GM12878 (cell line): ENCODE data around the gene MAGEB18. TPM values are rescaled to one million over a fixed set of nuclear protein-coding genes. Genes with fewer than 3 reads are reported as not detected.

Source experiments
- ATAC-seq: fragments of 200-7000 bp; cut with Tn5 transposase; 3 replicates; pipeline ENCODE4 v1.9.1; 2020; ENCODE audit warnings: mild to moderate bottlenecking, moderate library complexity
- BruUV-seq: library from RNA; stranded (reverse); fragments of 400-500 nt; replicated peaks from 2 replicates; lab custom pipeline; 2021; lab: Mats Ljungman, UMichigan
- CTCF ChIA-PET: fragments of 300-600 bp; sonication (Branson Sonifier 250); formaldehyde crosslinking; extraction: SDS; loops from one replicate; lab custom pipeline; 2021; ENCODE audit warnings: inconsistent platforms; lab: Yijun Ruan, JAX
- POLR2A ChIA-PET: fragments of 350-600 bp; formaldehyde crosslinking; extraction: SDS; loops from one replicate; lab custom pipeline; 2021; ENCODE audit warnings: inconsistent platforms; lab: Charles Lee
- RAD21 ChIA-PET: fragments of 300-600 bp; sonication (Branson Sonifier 250); formaldehyde crosslinking; loops from one replicate; lab custom pipeline; 2023; ENCODE audit warnings: antibody characterized with exemption; ENCODE audit not compliant: unreplicated experiment; lab: Charles Lee
- SMC1A ChIA-PET: fragments of 300-600 bp; sonication (Branson Sonifier 250); formaldehyde crosslinking; loops from one replicate; lab custom pipeline; 2023; ENCODE audit not compliant: unreplicated experiment, uncharacterized antibody; lab: Charles Lee
- DNase-seq: peaks from one replicate; pipeline ENCODE4 v3.0.0-alpha.2; 2011; ENCODE audit warnings: low read depth, low spot score
- FAIRE-seq: peaks from 3 replicates; lab custom pipeline; 2011; peaks lifted over from hg19 to GRCh38; lab: Jason Lieb, UNC
- H2AFZ ChIP-seq: 2 replicates; pipeline ENCODE4 v1.6.0; 2011; ENCODE audit warnings: low read depth, low read length, control low read depth; ENCODE audit not compliant: control insufficient read depth
- H3K27ac ChIP-seq: 2 replicates; pipeline ENCODE4 v1.5.1; 2011; ENCODE audit warnings: control low read depth; ENCODE audit not compliant: control insufficient read depth, insufficient read depth
- H3K27me3 ChIP-seq, 2 experiments: replicated peaks in 1 of 2; 2 replicates each; pipeline versions ENCODE4 v1.6.0 to v1.6.1; 2011; ENCODE audit warnings: low read length in 1 of 2; ENCODE audit not compliant: control insufficient read depth in 2 of 2, insufficient read depth in 2 of 2
- H3K36me3 ChIP-seq, 2 experiments: 2 replicates each; pipeline ENCODE4 v1.5.1; 2011; ENCODE audit warnings: low read length in 1 of 2; ENCODE audit not compliant: control insufficient read depth in 2 of 2, insufficient read depth in 2 of 2
- H3K4me1 ChIP-seq: 2 replicates; pipeline ENCODE4 v1.6.1; 2011; ENCODE audit warnings: mild to moderate bottlenecking, low read length, moderate library complexity, mixed read lengths; ENCODE audit not compliant: control insufficient read depth, insufficient read depth
- H3K4me2 ChIP-seq: 2 replicates; pipeline ENCODE4 v1.6.0; 2011; ENCODE audit warnings: control low read depth; ENCODE audit not compliant: control insufficient read depth, insufficient read depth
- H3K4me3 ChIP-seq: fragments of 200-600 bp; sonication (generic); 2 replicates; pipeline ENCODE4 v1.5.1; 2016
- H3K79me2 ChIP-seq: 2 replicates; pipeline ENCODE4 v1.6.0; 2011; ENCODE audit warnings: low read length; ENCODE audit not compliant: control insufficient read depth, insufficient read depth
- H3K9ac ChIP-seq: 2 replicates; pipeline ENCODE4 v1.8.0; 2011; ENCODE audit warnings: low read length, control low read depth, mixed read lengths; ENCODE audit not compliant: control insufficient read depth, insufficient read depth
- H3K9me3 ChIP-seq: replicated peaks from 3 replicates; pipeline ENCODE4 v1.5.1; 2011; ENCODE audit warnings: mild to moderate bottlenecking, low read length; ENCODE audit not compliant: control insufficient read depth, insufficient read depth
- H4K20me1 ChIP-seq: 2 replicates; pipeline ENCODE4 v1.6.0; 2011; ENCODE audit not compliant: control insufficient read depth, insufficient read depth
- BMI1 ChIP-seq: fragments of 450-650 bp; IDR thresholded peaks from 2 replicates; pipeline ENCODE4 v1.6.1; 2016; ENCODE audit warnings: mild to moderate bottlenecking, moderate library complexity, borderline replicate concordance
- CREB1 ChIP-seq: IDR thresholded peaks from 2 replicates; pipeline ENCODE4 v1.6.1; 2012; ENCODE audit warnings: low read depth, mild to moderate bottlenecking, inconsistent platforms
- CTCF ChIP-seq, 3 experiments: IDR thresholded peaks in 2 of 3; conservative IDR thresholded peaks in 1 of 3; 2 replicates each; pipeline ENCODE4 v1.5.1; 2011; ENCODE audit warnings: low read depth in 3 of 3, low read length in 3 of 3, mild to moderate bottlenecking in 3 of 3, control low read depth in 2 of 3, moderate library complexity in 2 of 3, inconsistent platforms in 1 of 3, mixed read lengths in 1 of 3; ENCODE audit not compliant: control insufficient read depth in 2 of 3, insufficient read depth in 1 of 3; ENCODE audit errors: extremely low read depth in 1 of 3
- ELK1 ChIP-seq: IDR thresholded peaks from 2 replicates; pipeline ENCODE4 v1.6.1; 2012; ENCODE audit warnings: low read depth, low read length, improper control_type of control experiment
- FOXK2 ChIP-seq: fragments of 450-650 bp; IDR thresholded peaks from 2 replicates; pipeline ENCODE4 v1.6.1; 2017; ENCODE audit warnings: mild to moderate bottlenecking, moderate library complexity
- HDGF ChIP-seq: fragments of 450-650 bp; IDR thresholded peaks from 2 replicates; pipeline ENCODE4 v1.6.1; 2016; ENCODE audit warnings: antibody characterized with exemption
- MEF2B ChIP-seq: fragments of 450-650 bp; IDR thresholded peaks from 2 replicates; pipeline ENCODE4 v1.6.1; 2018; ENCODE audit warnings: mild to moderate bottlenecking, moderate library complexity; ENCODE audit not compliant: partially characterized antibody, poor library complexity, severe bottlenecking
- NBN ChIP-seq: fragments of 450-650 bp; IDR thresholded peaks from 2 replicates; pipeline ENCODE4 v1.6.1; 2016
- RCOR1 ChIP-seq: conservative IDR thresholded peaks from 2 replicates; pipeline ENCODE4 v1.6.1; 2012; ENCODE audit warnings: low read depth, low read length, improper control_type of control experiment
- SUZ12 ChIP-seq: fragments of 200-600 bp; sonication (generic); IDR thresholded peaks from one replicate; pipeline ENCODE4 v1.6.1; 2018; ENCODE audit warnings: antibody characterized with exemption, mild to moderate bottlenecking; ENCODE audit not compliant: unreplicated experiment
- YBX1 ChIP-seq: fragments of 450-650 bp; IDR thresholded peaks from 2 replicates; pipeline ENCODE4 v1.6.1; 2016; ENCODE audit warnings: antibody characterized with exemption
- WGBS: methylation state at CpG from one replicate; pipeline ENCODE4 v1.1.6; 2016; ENCODE audit warnings: low lambda C conversion rate; ENCODE audit not compliant: insufficient replicate concordance, insufficient coverage; ENCODE audit errors: missing lambda C conversion rate; 5-methylcytosine and 5-hydroxymethylcytosine counted together
- in situ Hi-C: fragments of 300-500 bp; cut with MboI; formaldehyde crosslinking; loops from 9 replicates; pipeline ENCODE4 v1.14.3; 2018; ENCODE audit warnings: mixed read lengths
- intact Hi-C: fragments of 100-400 bp; cut with micrococcal nuclease; formaldehyde crosslinking; loops from one replicate; pipeline ENCODE4 v1.14.2; 2022; ENCODE audit not compliant: unreplicated experiment
- polyA plus RNA-seq, 11 experiments: library from polyadenylated mRNA; depleted of rRNA in 4 of 11; unstranded in 6 of 11; stranded (reverse) in 5 of 11; fragments of >200 nt; fragmentation: Nextera tagmentation in 4 of 11; fragmentation: Illumina TruSeq in 1 of 11; extraction: Ambion mirVana in 4 of 11; extraction: Trizol in 1 of 11; gene quantifications; 1 replicate in 1 of 11; 2 replicates in 10 of 11; pipeline versions ENCODE4 v1.2.1 to v1.2.3, GENCODE V29; 2011 to 2016; ENCODE audit warnings: inconsistent platforms in 2 of 11, missing spikeins in 2 of 11, low read depth in 1 of 11
- total RNA-seq, 4 experiments: library from RNA; depleted of rRNA in 3 of 4; stranded (reverse); fragments of >200 nt in 3 of 4; fragmentation: Illumina TruSeq in 1 of 4; extraction: Trizol in 1 of 4; gene quantifications; 2 replicates each; pipeline versions ENCODE4 v1.2.1 to v1.2.3, GENCODE V29; 2013 to 2021
- TF ChIP-seq, protein P1 (sequence below): fragments of 450-650 bp; IDR thresholded peaks from 2 replicates; pipeline ENCODE4 v1.6.1; 2017; ENCODE audit warnings: borderline replicate concordance
- TF ChIP-seq, protein P2 (sequence below): fragments of 150-350 bp; IDR thresholded peaks from 2 replicates; pipeline ENCODE4 v1.6.1; 2014; ENCODE audit warnings: mild to moderate bottlenecking, low read depth, low read length

MAGEB18 gene
- total and polyA plus RNA-seq, 10 of the 15 experiments (the other 5 are each of a cell fraction or from before 2014, with no cell fraction given), result not detected

DNA sequence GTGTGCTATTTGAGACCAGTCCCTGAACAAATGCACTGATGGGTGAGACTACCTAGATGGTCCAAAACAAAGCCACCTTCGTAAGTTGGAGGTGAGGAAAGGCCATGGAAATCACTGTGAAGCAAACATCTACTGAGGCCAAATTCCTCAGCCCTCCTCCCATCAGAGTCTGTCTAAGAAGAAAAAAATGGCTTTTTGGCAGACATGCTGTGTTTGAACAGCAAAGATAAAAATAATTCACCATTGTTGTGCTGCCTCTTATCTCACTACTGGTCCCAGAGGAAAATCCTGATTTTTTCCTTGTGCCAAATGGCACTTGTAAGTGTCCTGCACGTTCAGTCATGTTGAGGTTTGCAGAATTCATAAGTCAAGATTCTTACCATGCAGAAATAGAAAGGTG, 7.9 kb downstream of the MAGEB18 start:
- DNase-seq (no peak), FAIRE-seq (no peak), ATAC-seq (no peak)
- H2AFZ ChIP-seq, result no peak overlapping the region
- POLR2A ChIA-PET, result no interaction called here
- TF ChIP-seq FOXK2, result no peak
- no peak for TF ChIP-seq HDGF
- no peak for TF ChIP-seq RCOR1
- TF ChIP-seq, protein P1, sequence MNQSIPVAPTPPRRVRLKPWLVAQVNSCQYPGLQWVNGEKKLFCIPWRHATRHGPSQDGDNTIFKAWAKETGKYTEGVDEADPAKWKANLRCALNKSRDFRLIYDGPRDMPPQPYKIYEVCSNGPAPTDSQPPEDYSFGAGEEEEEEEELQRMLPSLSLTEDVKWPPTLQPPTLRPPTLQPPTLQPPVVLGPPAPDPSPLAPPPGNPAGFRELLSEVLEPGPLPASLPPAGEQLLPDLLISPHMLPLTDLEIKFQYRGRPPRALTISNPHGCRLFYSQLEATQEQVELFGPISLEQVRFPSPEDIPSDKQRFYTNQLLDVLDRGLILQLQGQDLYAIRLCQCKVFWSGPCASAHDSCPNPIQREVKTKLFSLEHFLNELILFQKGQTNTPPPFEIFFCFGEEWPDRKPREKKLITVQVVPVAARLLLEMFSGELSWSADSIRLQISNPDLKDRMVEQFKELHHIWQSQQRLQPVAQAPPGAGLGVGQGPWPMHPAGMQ, result no peak
- TF ChIP-seq ELK1, result no peak
- TF ChIP-seq BMI1, result no peak
- no peak for TF ChIP-seq CTCF (IDR thresholded peaks at IDR 0.05 in 2 of 3, conservative IDR thresholded peaks at IDR 0.05 in 1 of 3; ENCODE audit: control insufficient read depth in 2 of 3, extremely low read depth in 1 of 3, insufficient read depth in 1 of 3, low read depth in 3 of 3, low read length in 3 of 3)
- TF ChIP-seq NBN, result no peak
- TF ChIP-seq, protein P2, sequence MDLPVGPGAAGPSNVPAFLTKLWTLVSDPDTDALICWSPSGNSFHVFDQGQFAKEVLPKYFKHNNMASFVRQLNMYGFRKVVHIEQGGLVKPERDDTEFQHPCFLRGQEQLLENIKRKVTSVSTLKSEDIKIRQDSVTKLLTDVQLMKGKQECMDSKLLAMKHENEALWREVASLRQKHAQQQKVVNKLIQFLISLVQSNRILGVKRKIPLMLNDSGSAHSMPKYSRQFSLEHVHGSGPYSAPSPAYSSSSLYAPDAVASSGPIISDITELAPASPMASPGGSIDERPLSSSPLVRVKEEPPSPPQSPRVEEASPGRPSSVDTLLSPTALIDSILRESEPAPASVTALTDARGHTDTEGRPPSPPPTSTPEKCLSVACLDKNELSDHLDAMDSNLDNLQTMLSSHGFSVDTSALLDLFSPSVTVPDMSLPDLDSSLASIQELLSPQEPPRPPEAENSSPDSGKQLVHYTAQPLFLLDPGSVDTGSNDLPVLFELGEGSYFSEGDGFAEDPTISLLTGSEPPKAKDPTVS, result no peak
- no peak for TF ChIP-seq CREB1
- TF ChIP-seq YBX1, result no peak
- no peak for TF ChIP-seq MEF2B
- no peak for TF ChIP-seq SUZ12
- H3K4me3 ChIP-seq, result no peak overlapping the region
- no peaks in the 10 kb centered on the region for H3K79me2 ChIP-seq
- SMC1A ChIA-PET, result no interaction called here
- no peak overlapping the region for H3K9ac ChIP-seq
- in situ Hi-C loops (no loop called here), intact Hi-C loops (no loop called here)
- H3K4me1 ChIP-seq, result no peaks in the 10 kb centered on the region
- H3K9me3 ChIP-seq, result no peaks in the 10 kb centered on the region
- RAD21 ChIA-PET, result no interaction called here
- H3K36me3 ChIP-seq, result no peaks in the 10 kb centered on the region
- no peak overlapping the region for H3K4me2 ChIP-seq
- no peak overlapping the region for H3K27ac ChIP-seq
- no peaks in the 10 kb centered on the region for H4K20me1 ChIP-seq
- H3K27me3 ChIP-seq, result no peaks in the 10 kb centered on the region
- CTCF ChIA-PET, result no interaction called here
- no TSS peak for BruUV-seq
- 3% methylated on average over 2 of the region's 2 CpGs for WGBS
